HPDE6-E6E7 (cell line): ENCODE measurements around the gene MCTP2.
A peak's percentile ranks its signal among the peaks of the same experiment; 100 is the strongest.

ENCODE experiments used
- DNase-seq: peaks from one replicate; pipeline ENCODE4 v3.0.0; 2011; ENCODE audit warnings: missing footprints; ENCODE audit errors: extremely low spot score

Gene MCTP2

GRCh38 chr15:94263341-94264273, 32.2 kb downstream of the MCTP2 start:
- no peak for DNase-seq

GRCh38 chr15:94265009-94265408, 33.6 kb downstream of the MCTP2 start:
- DNase-seq: peak; percentile 41

GRCh38 chr15:94265982-94266381, 34.6 kb downstream of the MCTP2 start:
- no peak for DNase-seq

GRCh38 chr15:94266789-94267188, 35.4 kb downstream of the MCTP2 start:
- no peak for DNase-seq

- no peak for DNase-seq
These were observed 38.6 kb downstream of the MCTP2 start for GRCh38 chr15:94269954-94270353.

- DNase-seq: no peak
These were observed 39.2 kb downstream of the MCTP2 start for GRCh38 chr15:94270570-94270969.

- DNase-seq: no peak
These were observed 41.0 kb downstream of the MCTP2 start for GRCh38 chr15:94272251-94272898.

- no peak for DNase-seq
These were observed 42.5 kb downstream of the MCTP2 start for GRCh38 chr15:94273826-94274225.

GRCh38 chr15:94274745-94275144, 43.4 kb downstream of the MCTP2 start:
- DNase-seq: no peak

- DNase-seq: no peak
These were observed 46.1 kb downstream of the MCTP2 start for GRCh38 chr15:94277485-94277884.

GRCh38 chr15:94279736-94280135, 48.4 kb downstream of the MCTP2 start:
- no peak for DNase-seq

- no peak for DNase-seq
These were observed 48.9 kb downstream of the MCTP2 start for GRCh38 chr15:94280301-94280700.

- no peak for DNase-seq
These were observed 51.2 kb downstream of the MCTP2 start for GRCh38 chr15:94282269-94283250.

- DNase-seq: no peak
These were observed 55.2 kb downstream of the MCTP2 start for GRCh38 chr15:94286583-94286982.

- DNase-seq: no peak
These were observed 56.5 kb downstream of the MCTP2 start for GRCh38 chr15:94287794-94288246.

GRCh38 chr15:94290730-94291129, 59.4 kb downstream of the MCTP2 start:
- no peak for DNase-seq

- DNase-seq: no peak
These were observed 62.3 kb downstream of the MCTP2 start for GRCh38 chr15:94293411-94294402.

GRCh38 chr15:94294556-94294955, 63.2 kb downstream of the MCTP2 start:
- DNase-seq: no peak

- DNase-seq: no peak
These were observed 63.9 kb downstream of the MCTP2 start for GRCh38 chr15:94295275-94295674.

GRCh38 chr15:94296717-94297116, 65.4 kb downstream of the MCTP2 start:
- no peak for DNase-seq

GRCh38 chr15:94297558-94297957, 66.2 kb downstream of the MCTP2 start:
- no peak for DNase-seq
